ENCODE results near the gene MEGF9. TPM values are rescaled to one million over a fixed set of nuclear protein-coding genes. Genes with fewer than 3 reads are reported as not detected.

Gene MEGF9
- total RNA-seq, 1 experiment from 2014 or later, result 35.7 TPM

DNA sequence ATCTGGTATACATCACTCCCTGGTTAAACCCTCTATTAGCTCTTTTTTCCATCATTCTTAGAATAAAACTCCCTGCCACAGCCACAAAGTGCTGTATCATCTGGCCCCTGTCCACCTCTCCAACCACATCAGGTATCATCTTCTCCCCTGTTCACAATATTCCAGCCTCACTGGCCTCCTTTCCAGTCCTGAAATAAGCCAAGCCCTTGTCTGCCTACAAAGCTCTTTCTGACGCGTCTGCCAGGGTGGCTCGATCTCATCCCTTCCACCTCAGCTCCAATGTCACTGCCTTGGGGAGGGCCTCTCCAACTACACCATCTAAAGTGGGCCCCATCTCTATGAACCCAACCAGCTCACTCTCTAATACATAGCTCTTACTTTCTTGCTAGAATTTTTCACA lies 155.8 kb downstream of the MEGF9 start:
- POLR2A ChIA-PET (ENCODE audit: unreplicated experiment), result interaction anchor here (0.6 kb wide), 1 partner anchor 373 kb away, joined by 4 read pairs; no protein-coding TSS in a partner anchor
- Histone ChIP-seq H2AFZ (no peak overlapping the region), H3K27ac (no peak overlapping the region), H3K36me3 (ENCODE audit: low read depth) (no peaks in the 10 kb centered on the region), H3F3A (ENCODE audit: insufficient read depth, low read depth) (no peaks in the 10 kb centered on the region), H3K27me3 (ENCODE audit: insufficient read depth, low read depth) (no peaks in the 10 kb centered on the region), H3K4me3 (no peak overlapping the region), H4K20me1 (ENCODE audit: insufficient read depth) (peaks cover 11% of the 10 kb centered on the region; the same call in 1 of the 2 replicates), H3K4me1 (replicated peaks; ENCODE audit: insufficient read depth) (no peaks in the 10 kb centered on the region), H3K79me2 (ENCODE audit: low read depth) (no peaks in the 10 kb centered on the region; the same call in 1 of the 2 replicates), H3K9me3 (ENCODE audit: insufficient read depth, low read depth) (no peaks in the 10 kb centered on the region), H3K9me2 (ENCODE audit: insufficient read depth) (no peaks in the 10 kb centered on the region), H3K4me2 (no peak overlapping the region)
- DNase-seq, result no peak
- CTCF ChIA-PET, result no interaction called here
- intact Hi-C loops (cut with micrococcal nuclease; ENCODE audit: unreplicated experiment), result no loop called here
- TF ChIP-seq CTCF (conservative IDR thresholded peaks at IDR 0.05), result no peak
- TF ChIP-seq EZH2 (IDR thresholded peaks at IDR 0.05; ENCODE audit: low read depth), result no peak
- no TSS peak for BruUV-seq (replicated peaks)

DNA sequence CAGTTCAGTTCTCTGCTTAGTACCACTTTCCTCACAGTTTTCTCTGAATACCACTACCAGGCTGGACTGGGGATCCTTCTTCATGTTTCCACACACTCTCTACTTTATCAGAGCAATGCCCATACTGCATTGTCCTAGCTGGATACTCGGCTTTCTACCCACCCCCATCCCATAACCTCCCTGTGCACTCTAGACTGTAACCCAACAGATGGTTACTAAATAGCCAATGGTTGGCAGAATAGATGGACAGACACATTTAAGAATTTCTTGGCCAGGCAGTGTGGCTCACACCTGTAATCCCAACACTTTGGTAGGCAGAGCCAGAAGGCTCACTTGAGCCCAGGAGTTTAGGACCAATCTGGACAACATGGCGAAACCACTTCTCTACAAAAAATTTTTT lies 157.1 kb downstream of the MEGF9 start:
- ChIA-PET POLR2A (ENCODE audit: unreplicated experiment) (no interaction called here), CTCF (no interaction called here)
- no peak for DNase-seq
- intact Hi-C loops (cut with micrococcal nuclease; ENCODE audit: unreplicated experiment), result no loop called here
- Histone ChIP-seq H3K27ac (no peak overlapping the region), H3K4me3 (no peak overlapping the region), H3K36me3 (ENCODE audit: low read depth) (0 out of 2 replicates have a peak, but pooled peaks cover 3% of the 10 kb centered on the region), H3K9me3 (ENCODE audit: insufficient read depth, low read depth) (no peaks in the 10 kb centered on the region), H3K4me1 (replicated peaks; ENCODE audit: insufficient read depth) (no peaks in the 10 kb centered on the region), H3K79me2 (ENCODE audit: low read depth) (no peaks in the 10 kb centered on the region; the same call in 1 of the 2 replicates), H3K9me2 (ENCODE audit: insufficient read depth) (no peaks in the 10 kb centered on the region), H3F3A (ENCODE audit: insufficient read depth, low read depth) (no peaks in the 10 kb centered on the region), H3K4me2 (no peak overlapping the region), H3K27me3 (ENCODE audit: insufficient read depth, low read depth) (no peaks in the 10 kb centered on the region), H2AFZ (no peak overlapping the region), H4K20me1 (ENCODE audit: insufficient read depth) (peaks cover 11% of the 10 kb centered on the region; the same call in 1 of the 2 replicates)
- BruUV-seq (replicated peaks), result no TSS peak
- no peak for TF ChIP-seq CTCF (conservative IDR thresholded peaks at IDR 0.05)
- TF ChIP-seq EZH2 (IDR thresholded peaks at IDR 0.05; ENCODE audit: low read depth), result no peak

GRCh38 chr9:120556775-120557174 lies 157.5 kb downstream of the MEGF9 start:
- Histone ChIP-seq H3F3A (ENCODE audit: insufficient read depth, low read depth) (no peaks in the 10 kb centered on the region), H3K27ac (no peak overlapping the region), H3K27me3 (ENCODE audit: insufficient read depth, low read depth) (no peaks in the 10 kb centered on the region), H3K9me3 (ENCODE audit: insufficient read depth, low read depth) (no peaks in the 10 kb centered on the region), H2AFZ (no peak overlapping the region), H3K79me2 (ENCODE audit: low read depth) (no peaks in the 10 kb centered on the region; the same call in 1 of the 2 replicates), H3K4me1 (replicated peaks; ENCODE audit: insufficient read depth) (no peaks in the 10 kb centered on the region), H4K20me1 (ENCODE audit: insufficient read depth) (peaks cover 11% of the 10 kb centered on the region; the same call in 1 of the 2 replicates), H3K9me2 (ENCODE audit: insufficient read depth) (no peaks in the 10 kb centered on the region), H3K4me2 (no peak overlapping the region), H3K36me3 (ENCODE audit: low read depth) (0 out of 2 replicates have a peak, but pooled peaks cover 3% of the 10 kb centered on the region), H3K4me3 (no peak overlapping the region)
- ChIA-PET POLR2A (ENCODE audit: unreplicated experiment) (no interaction called here), CTCF (no interaction called here)
- BruUV-seq (replicated peaks), result no TSS peak
- intact Hi-C loops (cut with micrococcal nuclease; ENCODE audit: unreplicated experiment), result no loop called here
- TF ChIP-seq EZH2 (IDR thresholded peaks at IDR 0.05; ENCODE audit: low read depth) (no peak), CTCF (conservative IDR thresholded peaks at IDR 0.05) (no peak)
- DNase-seq, result no peak

Measured in PC-9 (cell line).